ENCODE data around the gene SPAM1.
A peak's percentile ranks its signal among the peaks of the same experiment; 100 is the strongest.

SPAM1 gene

GRCh38 chr7:123966936-123967335 lies 41.9 kb downstream of the SPAM1 start:
- Histone ChIP-seq H3K27me3 (no peaks in the 10 kb centered on the region), H3K36me3 (no peaks in the 10 kb centered on the region), H3K9me3 (no peaks in the 10 kb centered on the region), H3K4me1 (no peaks in the 10 kb centered on the region), H3K4me3 (ENCODE audit: low read depth, low read length) (no peak overlapping the region)
- peak; percentile 72 for TF ChIP-seq CTCF (IDR thresholded peaks at IDR 0.05; ENCODE audit: low read depth, low read length)
- DNase-seq: peak; percentile 22

- Histone ChIP-seq H3K36me3 (no peaks in the 10 kb centered on the region), H3K4me3 (ENCODE audit: low read depth, low read length) (no peak overlapping the region), H3K27me3 (no peaks in the 10 kb centered on the region), H3K4me1 (no peaks in the 10 kb centered on the region), H3K9me3 (no peaks in the 10 kb centered on the region)
- no peak for TF ChIP-seq CTCF (IDR thresholded peaks at IDR 0.05; ENCODE audit: low read depth, low read length)
- no peak for DNase-seq
Measured at GRCh38 chr7:123972045-123972444, 47.0 kb downstream of the SPAM1 start.

- no peak for TF ChIP-seq CTCF (IDR thresholded peaks at IDR 0.05; ENCODE audit: low read depth, low read length)
- DNase-seq: no peak
- Histone ChIP-seq H3K4me1 (no peaks in the 10 kb centered on the region), H3K4me3 (ENCODE audit: low read depth, low read length) (no peak overlapping the region), H3K36me3 (no peaks in the 10 kb centered on the region), H3K9me3 (no peaks in the 10 kb centered on the region), H3K27me3 (no peaks in the 10 kb centered on the region)
Measured at GRCh38 chr7:123972831-123973230, 47.8 kb downstream of the SPAM1 start.

- TF ChIP-seq CTCF (IDR thresholded peaks at IDR 0.05; ENCODE audit: low read depth, low read length): no peak
- Histone ChIP-seq H3K4me1 (no peaks in the 10 kb centered on the region), H3K27me3 (no peaks in the 10 kb centered on the region), H3K9me3 (no peaks in the 10 kb centered on the region), H3K4me3 (ENCODE audit: low read depth, low read length) (no peak overlapping the region), H3K36me3 (no peaks in the 10 kb centered on the region)
- no peak for DNase-seq
Measured at GRCh38 chr7:123974326-123974908, 49.4 kb downstream of the SPAM1 start.

GRCh38 chr7:123975084-123975483 lies 50.0 kb downstream of the SPAM1 start:
- no peaks in the 10 kb centered on the region for H3K4me1 ChIP-seq
- no peaks in the 10 kb centered on the region for H3K36me3 ChIP-seq
- H3K4me3 ChIP-seq (ENCODE audit: low read depth, low read length): no peak overlapping the region
- no peak for TF ChIP-seq CTCF (IDR thresholded peaks at IDR 0.05; ENCODE audit: low read depth, low read length)
- H3K27me3 ChIP-seq: no peaks in the 10 kb centered on the region
- DNase-seq: no peak
- no peaks in the 10 kb centered on the region; the same call in 1 of the 2 replicates for H3K9me3 ChIP-seq

- DNase-seq: no peak
- H3K36me3 ChIP-seq: no peaks in the 10 kb centered on the region
- no peak overlapping the region for H3K4me3 ChIP-seq (ENCODE audit: low read depth, low read length)
- no peaks in the 10 kb centered on the region; the same call in 1 of the 2 replicates for H3K9me3 ChIP-seq
- no peaks in the 10 kb centered on the region for H3K4me1 ChIP-seq
- TF ChIP-seq CTCF (IDR thresholded peaks at IDR 0.05; ENCODE audit: low read depth, low read length): no peak
- no peaks in the 10 kb centered on the region for H3K27me3 ChIP-seq
Measured at GRCh38 chr7:123977081-123977480, 52.0 kb downstream of the SPAM1 start.

Measured in BE2C (cell line).